Astrocyte (in vitro differentiated cells and primary cell): ENCODE measurements around the gene SNPH.

ENCODE experiments used
- EZH2 ChIP-seq: IDR thresholded peaks from 2 replicates; pipeline ENCODE4 v1.6.1; 2012; ENCODE audit warnings: mild to moderate bottlenecking, low read length, inconsistent platforms; ENCODE audit not compliant: insufficient read depth
- TF ChIP-seq, protein P1 (sequence below): IDR thresholded peaks from 2 replicates; pipeline ENCODE4 v1.5.1; 2011; ENCODE audit warnings: low read depth, mild to moderate bottlenecking, inconsistent platforms, low read length, moderate library complexity; ENCODE audit not compliant: insufficient read depth

DNA sequence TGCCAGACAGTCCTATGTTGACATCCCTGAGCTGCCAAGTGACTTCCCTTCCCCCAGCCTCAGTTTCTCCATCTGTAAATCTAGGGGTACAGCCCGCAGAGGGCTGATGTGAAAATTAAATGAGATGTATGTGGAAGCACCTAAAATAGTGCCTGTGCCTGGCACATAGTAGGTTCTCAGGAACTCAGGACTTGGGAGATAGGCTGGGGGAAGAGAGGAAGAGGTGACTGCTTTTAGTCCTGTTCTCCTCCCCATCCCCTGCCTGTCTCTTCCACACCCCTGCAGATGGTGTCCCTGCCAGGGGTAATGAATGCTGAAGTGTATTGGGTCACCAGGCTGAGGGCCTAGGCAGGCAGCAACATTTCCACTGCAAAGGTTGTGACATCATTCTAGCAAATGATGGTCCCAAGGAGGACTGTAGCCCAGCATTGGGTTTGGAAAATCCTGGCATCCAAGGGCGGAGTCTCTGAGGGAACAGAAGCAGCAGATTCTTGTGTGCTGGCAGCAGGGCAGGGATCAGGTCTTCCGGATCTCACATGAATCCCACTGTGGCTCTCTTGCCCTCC lies 1.8 kb downstream of the SNPH start:
- TF ChIP-seq, protein P1, sequence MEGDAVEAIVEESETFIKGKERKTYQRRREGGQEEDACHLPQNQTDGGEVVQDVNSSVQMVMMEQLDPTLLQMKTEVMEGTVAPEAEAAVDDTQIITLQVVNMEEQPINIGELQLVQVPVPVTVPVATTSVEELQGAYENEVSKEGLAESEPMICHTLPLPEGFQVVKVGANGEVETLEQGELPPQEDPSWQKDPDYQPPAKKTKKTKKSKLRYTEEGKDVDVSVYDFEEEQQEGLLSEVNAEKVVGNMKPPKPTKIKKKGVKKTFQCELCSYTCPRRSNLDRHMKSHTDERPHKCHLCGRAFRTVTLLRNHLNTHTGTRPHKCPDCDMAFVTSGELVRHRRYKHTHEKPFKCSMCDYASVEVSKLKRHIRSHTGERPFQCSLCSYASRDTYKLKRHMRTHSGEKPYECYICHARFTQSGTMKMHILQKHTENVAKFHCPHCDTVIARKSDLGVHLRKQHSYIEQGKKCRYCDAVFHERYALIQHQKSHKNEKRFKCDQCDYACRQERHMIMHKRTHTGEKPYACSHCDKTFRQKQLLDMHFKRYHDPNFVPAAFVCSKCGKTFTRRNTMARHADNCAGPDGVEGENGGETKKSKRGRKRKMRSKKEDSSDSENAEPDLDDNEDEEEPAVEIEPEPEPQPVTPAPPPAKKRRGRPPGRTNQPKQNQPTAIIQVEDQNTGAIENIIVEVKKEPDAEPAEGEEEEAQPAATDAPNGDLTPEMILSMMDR = no peak
- no peak for TF ChIP-seq EZH2
